ENCODE measurements around the gene MXD3.
"Not testable (repeated sequence)": the region's sequence is repeated elsewhere in the genome, so short reads cannot be mapped to it uniquely, and the experiment has no call there.

MXD3 gene

GRCh38 chr5:177290816-177291596, 20.7 kb downstream of the MXD3 start:
- Mint-ChIP-seq H3K4me3 (no peak overlapping the region), H3K9me3 (no peaks in the 10 kb centered on the region), H3K27ac (peak overlapping the region in 1 of 2 donors; percentile 45), H3K27me3 (no peaks in the 10 kb centered on the region), H3K4me1 (peaks cover 17% of the 10 kb centered on the region)
- ATAC-seq (no peak), DNase-seq (no peak)

GRCh38 chr5:177288191-177288590, 23.5 kb downstream of the MXD3 start:
- Mint-ChIP-seq H3K27ac (no peak overlapping the region), H3K4me1 (no peaks in the 10 kb centered on the region), H3K27me3 (no peaks in the 10 kb centered on the region), H3K9me3 (no peaks in the 10 kb centered on the region), H3K4me3 (no peak overlapping the region)
- ATAC-seq (no peak), DNase-seq (no peak)

- DNase-seq (no peak), ATAC-seq (no peak)
- Mint-ChIP-seq H3K4me1 (peaks cover 9% of the 10 kb centered on the region), H3K27ac (peak overlapping the region in 1 of 2 donors; percentile 92), H3K9me3 (no peaks in the 10 kb centered on the region), H3K4me3 (no peak overlapping the region), H3K27me3 (no peaks in the 10 kb centered on the region)
Observed at GRCh38 chr5:177276886-177277285, 34.8 kb downstream of the MXD3 start.

- Mint-ChIP-seq H3K4me3 (no peak overlapping the region), H3K4me1 (peaks cover 9% of the 10 kb centered on the region), H3K27ac (no peak overlapping the region), H3K9me3 (no peaks in the 10 kb centered on the region), H3K27me3 (no peaks in the 10 kb centered on the region)
- ATAC-seq (no peak), DNase-seq (no peak)
Observed at GRCh38 chr5:177275883-177276282, 35.8 kb downstream of the MXD3 start.

- H3K27me3 Mint-ChIP-seq: no peaks in the 10 kb centered on the region
- H3K9me3 Mint-ChIP-seq: no peaks in the 10 kb centered on the region
- no peak overlapping the region for H3K27ac Mint-ChIP-seq
- ATAC-seq (no peak), DNase-seq (no peak)
- no peak overlapping the region for H3K4me3 Mint-ChIP-seq
- no peaks in the 10 kb centered on the region for H3K4me1 Mint-ChIP-seq
Observed at GRCh38 chr5:177271113-177271512, 40.6 kb downstream of the MXD3 start.

GRCh38 chr5:177270653-177271052, 41.0 kb downstream of the MXD3 start:
- Mint-ChIP-seq H3K27ac (peak overlapping the region in 1 of 2 donors; percentile 23), H3K27me3 (no peaks in the 10 kb centered on the region), H3K4me1 (no peaks in the 10 kb centered on the region), H3K4me3 (no peak overlapping the region), H3K9me3 (no peaks in the 10 kb centered on the region)
- ATAC-seq (no peak), DNase-seq (no peak)

- Mint-ChIP-seq H3K27me3 (no peaks in the 10 kb centered on the region), H3K9me3 (no peaks in the 10 kb centered on the region), H3K4me1 (no peaks in the 10 kb centered on the region), H3K27ac (no peak overlapping the region), H3K4me3 (no peak overlapping the region)
- ATAC-seq: no peak
- DNase-seq: no peak
Observed at GRCh38 chr5:177269976-177270375, 41.7 kb downstream of the MXD3 start.

GRCh38 chr5:177269232-177269895, 42.3 kb downstream of the MXD3 start:
- H3K27me3 Mint-ChIP-seq: no peaks in the 10 kb centered on the region
- no peaks in the 10 kb centered on the region for H3K4me1 Mint-ChIP-seq
- DNase-seq: no peak
- no peaks in the 10 kb centered on the region for H3K9me3 Mint-ChIP-seq
- peak overlapping the region in 1 of 2 donors; percentile 34 for H3K27ac Mint-ChIP-seq
- H3K4me3 Mint-ChIP-seq: no peak overlapping the region
- ATAC-seq: no peak

GRCh38 chr5:177265395-177265794, 46.3 kb downstream of the MXD3 start:
- Mint-ChIP-seq H3K27ac (peak overlapping the region in 1 of 2 donors; percentile 19), H3K9me3 (no peaks in the 10 kb centered on the region), H3K27me3 (no peaks in the 10 kb centered on the region), H3K4me1 (no peaks in the 10 kb centered on the region), H3K4me3 (no peak overlapping the region)
- ATAC-seq (no peak), DNase-seq (no peak)

GRCh38 chr5:177264178-177264577, 47.5 kb downstream of the MXD3 start:
- H3K27ac Mint-ChIP-seq: no peak overlapping the region

GRCh38 chr5:177261510-177261909, 50.2 kb downstream of the MXD3 start:
- no peaks in the 10 kb centered on the region for H3K4me1 Mint-ChIP-seq

More at GRCh38 chr5:177264178-177264577, 47.5 kb downstream of the MXD3 start:
- H3K27me3 Mint-ChIP-seq: no peaks in the 10 kb centered on the region
- ATAC-seq (no peak), DNase-seq (no peak)
- H3K4me1 Mint-ChIP-seq: no peaks in the 10 kb centered on the region
- H3K4me3 Mint-ChIP-seq: no peak overlapping the region
- H3K9me3 Mint-ChIP-seq: no peaks in the 10 kb centered on the region

GRCh38 chr5:177260961-177261360, 50.7 kb downstream of the MXD3 start:
- H3K27me3 Mint-ChIP-seq: no peaks in the 10 kb centered on the region
- H3K27ac Mint-ChIP-seq: no peak overlapping the region
- H3K4me3 Mint-ChIP-seq: no peak overlapping the region
- ATAC-seq: no peak
- H3K4me1 Mint-ChIP-seq: peaks cover 1% of the 10 kb centered on the region
- no peaks in the 10 kb centered on the region for H3K9me3 Mint-ChIP-seq
- no peak for DNase-seq

More at GRCh38 chr5:177261510-177261909, 50.2 kb downstream of the MXD3 start:
- H3K9me3 Mint-ChIP-seq: no peaks in the 10 kb centered on the region
- no peak overlapping the region for H3K4me3 Mint-ChIP-seq
- no peak for ATAC-seq
- H3K27me3 Mint-ChIP-seq: no peaks in the 10 kb centered on the region
- no peak for DNase-seq
- no peak overlapping the region for H3K27ac Mint-ChIP-seq

GRCh38 chr5:177258711-177259110, 53.0 kb downstream of the MXD3 start:
- H3K9me3 Mint-ChIP-seq, H3K27me3 Mint-ChIP-seq, H3K27ac Mint-ChIP-seq, H3K4me3 Mint-ChIP-seq, DNase-seq, ATAC-seq: not testable (repeated sequence)
- peaks cover 11% of the 10 kb centered on the region for H3K4me1 Mint-ChIP-seq

Data from stimulated activated naive CD8-positive, alpha-beta T cell treated with anti-CD3 and anti-CD28 coated beads, Interleukin-15, amount 100 ng/mL, for 72 hours (primary cell).